ENCODE results near the gene SPAG9.

Gene SPAG9

DNA sequence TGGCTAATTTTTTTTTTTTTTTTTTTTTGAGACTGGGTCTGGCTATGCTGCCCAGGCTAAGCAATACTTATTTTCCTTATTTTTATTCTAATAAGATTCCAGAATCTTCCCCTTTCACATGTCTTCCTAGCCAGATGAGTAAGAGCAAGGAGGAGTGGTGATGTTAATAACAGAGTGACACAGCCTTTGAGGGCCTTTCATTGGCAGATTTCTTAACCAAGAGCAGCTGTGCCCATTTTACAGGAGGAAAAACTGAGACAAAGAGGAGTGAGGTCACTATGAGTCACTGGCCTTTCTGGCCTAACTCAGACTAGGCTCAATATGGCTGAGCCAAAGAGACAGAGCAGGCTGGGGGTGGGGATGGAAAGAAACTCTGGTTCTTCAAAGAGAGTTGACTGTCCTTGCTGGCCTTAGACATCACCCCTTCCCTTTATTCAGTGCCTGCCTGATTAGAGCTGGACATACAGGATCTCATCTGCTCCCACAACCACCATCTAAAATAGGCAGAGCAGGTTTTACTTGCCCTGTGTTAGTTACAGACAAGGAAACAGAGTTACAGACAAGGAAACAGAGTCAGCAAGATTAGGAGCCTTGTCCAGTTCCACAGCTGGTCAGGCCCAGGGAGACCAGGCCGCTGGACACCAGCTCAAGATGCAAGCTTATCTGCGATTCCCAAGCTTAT is 204.5 kb downstream of the SPAG9 start:
- no peak for DNase-seq

DNA sequence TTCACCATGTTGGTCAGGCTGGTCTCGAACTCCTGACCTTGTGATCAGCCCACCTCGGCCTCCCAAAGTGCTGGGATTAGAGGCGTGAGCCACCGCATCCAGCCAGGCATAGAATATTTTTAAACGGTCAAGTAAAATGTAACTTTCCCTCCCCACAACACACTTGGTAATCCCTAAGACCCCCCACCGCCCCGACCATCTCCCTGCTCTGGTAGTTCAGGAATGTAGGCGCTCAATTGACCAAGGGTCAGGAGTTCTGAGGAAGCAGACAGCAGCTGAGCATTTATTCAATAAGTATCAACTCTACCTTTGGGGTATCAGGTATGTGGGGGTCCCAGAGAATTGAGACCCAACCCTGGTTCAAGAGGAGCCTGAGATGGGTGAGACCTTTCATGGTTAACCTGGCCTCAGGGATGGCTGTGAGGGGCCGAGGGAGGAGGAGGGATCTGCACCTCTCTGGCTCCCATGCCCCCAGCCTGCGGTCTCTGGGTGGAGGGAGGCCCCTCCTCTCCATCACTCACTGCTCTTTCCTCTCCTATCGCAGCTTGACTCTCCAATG is 206.1 kb downstream of the SPAG9 start:
- no peak for DNase-seq

DNA sequence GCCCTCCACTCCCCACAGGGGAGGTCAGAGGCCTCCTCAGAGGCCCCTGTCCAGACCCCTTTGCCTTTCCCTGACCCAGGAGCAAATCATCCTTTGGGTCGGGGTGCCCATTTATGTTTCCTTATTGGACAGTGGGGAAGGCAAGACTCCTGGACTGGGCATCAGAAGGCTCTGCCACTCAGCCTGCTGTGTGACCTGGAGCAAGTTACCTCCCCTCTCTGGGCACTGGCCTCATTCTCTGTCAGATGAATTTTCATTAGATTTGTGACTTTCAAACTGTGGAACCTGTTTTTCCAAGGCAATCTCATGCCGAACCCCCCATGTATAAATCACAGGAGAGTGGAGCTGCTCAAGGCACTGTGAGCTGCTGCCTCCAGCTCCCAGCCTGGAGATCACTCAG is 207.5 kb downstream of the SPAG9 start:
- no peak for DNase-seq
